ENCODE results near the gene REXO2. TPM values are rescaled to one million over a fixed set of nuclear protein-coding genes. Genes with fewer than 3 reads are reported as not detected.

The REXO2 gene
- 152 TPM for polyA plus RNA-seq (2013, experiment 1 of 2)
- 175 TPM for polyA plus RNA-seq (2013, experiment 2 of 2)

GRCh38 chr11:114439229-114440120 is at the start of gene REXO2:
Gene REXO2 (plus strand): TSS chr11:114439467. CDS start chr11:114439529, 62 bp downstream.
- Histone ChIP-seq H3K4me3 (ENCODE audit: extremely low read depth, insufficient read depth, low read length, poor library complexity, severe bottlenecking) (peak within 1 kb of the TSS; percentile 99), H3K9me3 (ENCODE audit: control insufficient read depth, low read length) (no peaks in the 10 kb centered on the region), H3K27ac (ENCODE audit: low read depth, low read length, severe bottlenecking) (peak within 1 kb of the TSS; percentile 99), H3K36me3 (ENCODE audit: control insufficient read depth, insufficient read depth, low read length) (peaks cover 35% of the 10 kb centered on the region), H3K4me1 (ENCODE audit: control insufficient read depth, insufficient read depth, low read length, poor library complexity, severe bottlenecking) (peaks cover 25% of the 10 kb centered on the region)
- WGBS, 2 experiments (ENCODE audit: insufficient coverage in 2 of 2) = 0% methylated on average over 33 to 58 of the region's 64 CpGs

GRCh38 chr11:114392735-114393667 is 46.3 kb upstream of the REXO2 start:
- 100% methylated on average over 1 of the region's 4 CpGs for WGBS, 2 experiments (ENCODE audit: insufficient coverage in 2 of 2)
- no peak overlapping the region for H3K27ac ChIP-seq (ENCODE audit: low read depth, low read length, severe bottlenecking)
- H3K36me3 ChIP-seq (ENCODE audit: control insufficient read depth, insufficient read depth, low read length) = no peaks in the 10 kb centered on the region
- H3K4me3 ChIP-seq (ENCODE audit: extremely low read depth, insufficient read depth, low read length, poor library complexity, severe bottlenecking) = no peak overlapping the region
- peaks cover under 1% of the 10 kb centered on the region for H3K4me1 ChIP-seq (ENCODE audit: control insufficient read depth, insufficient read depth, low read length, poor library complexity, severe bottlenecking)
- H3K9me3 ChIP-seq (ENCODE audit: control insufficient read depth, low read length) = no peaks in the 10 kb centered on the region

- no peak overlapping the region for H3K27ac ChIP-seq (ENCODE audit: low read depth, low read length, severe bottlenecking)
- H3K4me3 ChIP-seq (ENCODE audit: extremely low read depth, insufficient read depth, low read length, poor library complexity, severe bottlenecking) = no peak overlapping the region
- WGBS, 2 experiments (ENCODE audit: insufficient coverage in 2 of 2) = 44% methylated on average over 1 of the region's 3 CpGs; no CpG with 5 or more reads in 1 of the 2 experiments
- no peaks in the 10 kb centered on the region for H3K9me3 ChIP-seq (ENCODE audit: control insufficient read depth, low read length)
- H3K36me3 ChIP-seq (ENCODE audit: control insufficient read depth, insufficient read depth, low read length) = no peaks in the 10 kb centered on the region
- H3K4me1 ChIP-seq (ENCODE audit: control insufficient read depth, insufficient read depth, low read length, poor library complexity, severe bottlenecking) = peaks cover 12% of the 10 kb centered on the region
Measured at GRCh38 chr11:114395736-114396135, 43.5 kb upstream of the REXO2 start.

- Histone ChIP-seq H3K36me3 (ENCODE audit: control insufficient read depth, insufficient read depth, low read length) (no peaks in the 10 kb centered on the region), H3K9me3 (ENCODE audit: control insufficient read depth, low read length) (no peaks in the 10 kb centered on the region), H3K4me1 (ENCODE audit: control insufficient read depth, insufficient read depth, low read length, poor library complexity, severe bottlenecking) (peaks cover 12% of the 10 kb centered on the region)
Measured at GRCh38 chr11:114396916-114397315, 42.4 kb upstream of the REXO2 start.

GRCh38 chr11:114397349-114397982 is 41.8 kb upstream of the REXO2 start:
- Histone ChIP-seq H3K9me3 (ENCODE audit: control insufficient read depth, low read length) (no peaks in the 10 kb centered on the region), H3K4me1 (ENCODE audit: control insufficient read depth, insufficient read depth, low read length, poor library complexity, severe bottlenecking) (peaks cover 12% of the 10 kb centered on the region), H3K36me3 (ENCODE audit: control insufficient read depth, insufficient read depth, low read length) (no peaks in the 10 kb centered on the region), H3K4me3 (ENCODE audit: extremely low read depth, insufficient read depth, low read length, poor library complexity, severe bottlenecking) (no peak overlapping the region), H3K27ac (ENCODE audit: low read depth, low read length, severe bottlenecking) (no peak overlapping the region)
- WGBS, 2 experiments (ENCODE audit: insufficient coverage in 2 of 2) = no CpG with 5 or more reads among the region's 2 CpGs

More at GRCh38 chr11:114396916-114397315, 42.4 kb upstream of the REXO2 start:
- Histone ChIP-seq H3K27ac (ENCODE audit: low read depth, low read length, severe bottlenecking) (no peak overlapping the region), H3K4me3 (ENCODE audit: extremely low read depth, insufficient read depth, low read length, poor library complexity, severe bottlenecking) (no peak overlapping the region)

- H3K27ac ChIP-seq (ENCODE audit: low read depth, low read length, severe bottlenecking) = no peak overlapping the region
- 100% methylated on average over 1 of the region's 4 CpGs; no CpG with 5 or more reads in 1 of the 2 experiments for WGBS, 2 experiments (ENCODE audit: insufficient coverage in 2 of 2)
- H3K4me3 ChIP-seq (ENCODE audit: extremely low read depth, insufficient read depth, low read length, poor library complexity, severe bottlenecking) = peak overlapping the region; percentile 1
- peaks cover 2% of the 10 kb centered on the region for H3K36me3 ChIP-seq (ENCODE audit: control insufficient read depth, insufficient read depth, low read length)
- no peaks in the 10 kb centered on the region for H3K9me3 ChIP-seq (ENCODE audit: control insufficient read depth, low read length)
- H3K4me1 ChIP-seq (ENCODE audit: control insufficient read depth, insufficient read depth, low read length, poor library complexity, severe bottlenecking) = peaks cover 12% of the 10 kb centered on the region
Measured at GRCh38 chr11:114398303-114398920, 40.9 kb upstream of the REXO2 start.

- Histone ChIP-seq H3K36me3 (ENCODE audit: control insufficient read depth, insufficient read depth, low read length) (peaks cover 13% of the 10 kb centered on the region), H3K4me1 (ENCODE audit: control insufficient read depth, insufficient read depth, low read length, poor library complexity, severe bottlenecking) (peaks cover 12% of the 10 kb centered on the region), H3K4me3 (ENCODE audit: extremely low read depth, insufficient read depth, low read length, poor library complexity, severe bottlenecking) (peak overlapping the region; percentile 84), H3K9me3 (ENCODE audit: control insufficient read depth, low read length) (no peaks in the 10 kb centered on the region), H3K27ac (ENCODE audit: low read depth, low read length, severe bottlenecking) (peak overlapping the region; percentile 100)
- 3% methylated on average over 23 to 26 of the region's 29 CpGs for WGBS, 2 experiments (ENCODE audit: insufficient coverage in 2 of 2)
Measured at GRCh38 chr11:114399490-114400215, 39.6 kb upstream of the REXO2 start.

GRCh38 chr11:114400216-114400914 is 38.9 kb upstream of the REXO2 start, which contains the start of the genes C11orf71 and RBM7:
Gene C11orf71 (minus strand): TSS chr11:114400511. CDS start chr11:114400331, 180 bp downstream.
Gene RBM7 (plus strand): TSS chr11:114400666. CDS start chr11:114400672, 6 bp downstream.
- H3K9me3 ChIP-seq (ENCODE audit: control insufficient read depth, low read length) = no peaks in the 10 kb centered on the region
- H3K27ac ChIP-seq (ENCODE audit: low read depth, low read length, severe bottlenecking) = peak within 1 kb of the TSS; percentile 100
- H3K4me3 ChIP-seq (ENCODE audit: extremely low read depth, insufficient read depth, low read length, poor library complexity, severe bottlenecking) = peak within 1 kb of the TSS; percentile 84
- WGBS, 2 experiments (ENCODE audit: insufficient coverage in 2 of 2) = 0 to 1% methylated on average over 61 to 62 of the region's 65 CpGs
- H3K36me3 ChIP-seq (ENCODE audit: control insufficient read depth, insufficient read depth, low read length) = peaks cover 19% of the 10 kb centered on the region
- peaks cover 12% of the 10 kb centered on the region for H3K4me1 ChIP-seq (ENCODE audit: control insufficient read depth, insufficient read depth, low read length, poor library complexity, severe bottlenecking)

GRCh38 chr11:114400915-114401223 is 38.4 kb upstream of the REXO2 start:
- no peaks in the 10 kb centered on the region for H3K9me3 ChIP-seq (ENCODE audit: control insufficient read depth, low read length)
- 0% methylated on average over 2 to 7 of the region's 8 CpGs for WGBS, 2 experiments (ENCODE audit: insufficient coverage in 2 of 2)
- peaks cover 12% of the 10 kb centered on the region for H3K4me1 ChIP-seq (ENCODE audit: control insufficient read depth, insufficient read depth, low read length, poor library complexity, severe bottlenecking)
- peak overlapping the region; percentile 100 for H3K27ac ChIP-seq (ENCODE audit: low read depth, low read length, severe bottlenecking)
- peaks cover 22% of the 10 kb centered on the region for H3K36me3 ChIP-seq (ENCODE audit: control insufficient read depth, insufficient read depth, low read length)
- peak overlapping the region; percentile 84 for H3K4me3 ChIP-seq (ENCODE audit: extremely low read depth, insufficient read depth, low read length, poor library complexity, severe bottlenecking)

Data from mesodermal cell (in vitro differentiated cells).